Measurements from ENCODE around the gene CECR2. TPM values are rescaled to one million over a fixed set of nuclear protein-coding genes. Genes with fewer than 3 reads are reported as not detected.

Gene CECR2
- total RNA-seq, 1 experiment from 2014 or later: 154 TPM

DNA sequence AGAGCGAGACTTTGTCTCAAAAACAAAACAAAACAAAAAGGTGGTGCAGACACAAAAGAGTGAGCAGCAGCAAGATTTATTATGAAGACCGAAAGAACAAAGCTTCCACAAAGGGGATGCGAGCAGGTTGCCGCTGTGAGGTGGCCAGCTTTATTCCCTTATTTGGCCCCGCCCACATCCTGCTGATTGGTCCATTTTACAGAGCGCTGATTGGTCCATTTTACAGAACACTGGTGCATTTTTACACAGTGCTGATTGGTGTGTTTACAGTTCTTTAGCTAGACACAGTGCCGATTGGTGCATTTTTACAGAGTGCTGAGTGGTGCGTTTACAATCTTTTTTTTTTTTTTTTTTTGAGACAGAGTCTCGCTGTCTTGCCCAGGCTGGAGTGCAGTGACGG is 77.4 kb downstream of the CECR2 start:
- H3K9me3 Mint-ChIP-seq: no peaks in the 10 kb centered on the region
- Histone ChIP-seq H3K23ac (ENCODE audit: insufficient read length, low read depth, low read length) (no peak overlapping the region), H3K79me2 (ENCODE audit: insufficient read depth, low read length) (peaks cover 44% of the 10 kb centered on the region; the same call in 1 of the 2 replicates), H2BK20ac (ENCODE audit: low read depth, low read length, poor library complexity, severe bottlenecking) (no peak overlapping the region), H2AFZ (ENCODE audit: low read length) (no peak overlapping the region), H3K18ac (ENCODE audit: insufficient read length, low read depth, low read length) (no peak overlapping the region), H3K27ac (ENCODE audit: insufficient read length, low read depth, low read length) (no peak overlapping the region), H3K27me3 (ENCODE audit: insufficient read depth, low read length) (no peaks in the 10 kb centered on the region), H3K14ac (ENCODE audit: insufficient read depth, low read length) (no peak overlapping the region), H3K56ac (ENCODE audit: insufficient read length, low read depth, low read length) (no peak overlapping the region), H4K8ac (replicated peaks; ENCODE audit: insufficient read length, low read depth, low read length) (no peak overlapping the region), H4K91ac (ENCODE audit: insufficient read length, low read depth, low read length) (no peak overlapping the region), H3T11ph (ENCODE audit: low read length) (no peak overlapping the region), H2AK5ac (ENCODE audit: insufficient read length, low read length) (no peak overlapping the region), H2BK120ac (ENCODE audit: low read depth, low read length, poor library complexity, severe bottlenecking) (no peak overlapping the region), H2BK15ac (ENCODE audit: low read depth, low read length) (no peak overlapping the region), H3K4ac (ENCODE audit: low read depth, low read length) (no peak overlapping the region), H3K4me1 (ENCODE audit: insufficient read depth, low read length) (peaks cover 5% of the 10 kb centered on the region; the same call in 1 of the 2 replicates), H3K23me2 (ENCODE audit: insufficient read length, low read depth, low read length, poor library complexity, severe bottlenecking) (no peaks in the 10 kb centered on the region), H3K79me1 (ENCODE audit: insufficient read depth, low read depth, low read length, poor library complexity, severe bottlenecking) (peaks cover 28% of the 10 kb centered on the region), H3K9ac (ENCODE audit: extremely low read depth, insufficient read length, low read length) (no peak overlapping the region), H3K9me3 (ENCODE audit: control insufficient read depth, low read depth, low read length) (no peaks in the 10 kb centered on the region), H4K5ac (ENCODE audit: insufficient read length, low read depth, low read length) (no peak overlapping the region), H2BK5ac (ENCODE audit: insufficient read length, low read length) (no peak overlapping the region), H3K4me2 (ENCODE audit: insufficient read depth, insufficient read length, low read length) (no peak overlapping the region), H4K20me1 (ENCODE audit: control insufficient read depth, insufficient read depth, insufficient read length) (peaks cover 3% of the 10 kb centered on the region), H2BK12ac (ENCODE audit: insufficient read length, low read depth, low read length) (no peak overlapping the region)
- DNase-seq: no peak
- peaks cover 6 to 33% (median 33%) of the 10 kb centered on the region in 3 experiments; a peak in 6 of 7 replicates for H3K36me3 Mint-ChIP-seq (ENCODE audit: insufficient read depth in 1 of 3, low read depth in 3 of 3)
- H3K27me3 Mint-ChIP-seq (ENCODE audit: low read depth): no peaks in the 10 kb centered on the region
- TF ChIP-seq, protein P1, sequence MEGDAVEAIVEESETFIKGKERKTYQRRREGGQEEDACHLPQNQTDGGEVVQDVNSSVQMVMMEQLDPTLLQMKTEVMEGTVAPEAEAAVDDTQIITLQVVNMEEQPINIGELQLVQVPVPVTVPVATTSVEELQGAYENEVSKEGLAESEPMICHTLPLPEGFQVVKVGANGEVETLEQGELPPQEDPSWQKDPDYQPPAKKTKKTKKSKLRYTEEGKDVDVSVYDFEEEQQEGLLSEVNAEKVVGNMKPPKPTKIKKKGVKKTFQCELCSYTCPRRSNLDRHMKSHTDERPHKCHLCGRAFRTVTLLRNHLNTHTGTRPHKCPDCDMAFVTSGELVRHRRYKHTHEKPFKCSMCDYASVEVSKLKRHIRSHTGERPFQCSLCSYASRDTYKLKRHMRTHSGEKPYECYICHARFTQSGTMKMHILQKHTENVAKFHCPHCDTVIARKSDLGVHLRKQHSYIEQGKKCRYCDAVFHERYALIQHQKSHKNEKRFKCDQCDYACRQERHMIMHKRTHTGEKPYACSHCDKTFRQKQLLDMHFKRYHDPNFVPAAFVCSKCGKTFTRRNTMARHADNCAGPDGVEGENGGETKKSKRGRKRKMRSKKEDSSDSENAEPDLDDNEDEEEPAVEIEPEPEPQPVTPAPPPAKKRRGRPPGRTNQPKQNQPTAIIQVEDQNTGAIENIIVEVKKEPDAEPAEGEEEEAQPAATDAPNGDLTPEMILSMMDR (conservative IDR thresholded peaks at IDR 0.05): no peak
- peak overlapping the region in 1 of 3 experiments; percentile 67; a peak in 1 of 7 replicates for H3K27ac Mint-ChIP-seq
- peaks cover 42 to 47% of the 10 kb centered on the region in 2 experiments for H3K4me1 Mint-ChIP-seq
- no CpG with 5 or more reads among the region's 10 CpGs for WGBS (ENCODE audit: extremely low coverage, insufficient read length, low lambda C conversion rate)
- no peak overlapping the region for H3K4me3 Mint-ChIP-seq
